PC-9 (cell line): ENCODE data around the gene SELENOW. TPM values are rescaled to one million over a fixed set of nuclear protein-coding genes. Genes with fewer than 3 reads are reported as not detected.

ENCODE experiments used
- BruUV-seq: library from RNA; stranded (reverse); fragments of 400-500 nt; replicated peaks from 2 replicates; lab custom pipeline; 2021; lab: Mats Ljungman, UMichigan
- CTCF ChIA-PET: fragments of 300-600 bp; sonication (Branson Sonifier 250); formaldehyde crosslinking; loops from one replicate; lab custom pipeline; 2022; ENCODE audit warnings: antibody characterized with exemption; lab: Charles Lee
- POLR2A ChIA-PET: fragments of 300-600 bp; sonication (Branson Sonifier 250); formaldehyde crosslinking; loops from one replicate; lab custom pipeline; 2022; ENCODE audit warnings: antibody characterized with exemption; ENCODE audit not compliant: unreplicated experiment; lab: Charles Lee
- DNase-seq, 2 experiments: peaks; one replicate each; pipeline versions ENCODE4 v3.0.0 to v3.0.0-alpha.2; 2015 to 2022; ENCODE audit warnings: mixed read lengths in 1 of 2
- H2AFZ ChIP-seq: fragments of 200-600 bp; sonication (generic); 2 replicates; pipeline ENCODE4 v1.8.1; 2017; ENCODE audit warnings: antibody characterized with exemption
- H3F3A ChIP-seq: fragments of 200-600 bp; sonication (generic); 2 replicates; pipeline ENCODE4 v1.8.1; 2017; ENCODE audit warnings: antibody characterized with exemption, mild to moderate bottlenecking, low read depth; ENCODE audit not compliant: insufficient read depth
- H3K27ac ChIP-seq: fragments of 200-600 bp; sonication (generic); 2 replicates; pipeline ENCODE4 v1.6.1; 2016; ENCODE audit warnings: mixed run types
- H3K27me3 ChIP-seq: fragments of 200-600 bp; sonication (generic); 2 replicates; pipeline ENCODE4 v1.6.1; 2016; ENCODE audit warnings: low read depth, mixed run types; ENCODE audit not compliant: insufficient read depth
- H3K36me3 ChIP-seq: fragments of 200-600 bp; sonication (generic); 2 replicates; pipeline ENCODE4 v1.6.1; 2016; ENCODE audit warnings: low read depth, mixed run types
- H3K4me1 ChIP-seq: fragments of 200-600 bp; sonication (generic); replicated peaks from 2 replicates; pipeline ENCODE4 v1.6.1; 2016; ENCODE audit warnings: mixed run types; ENCODE audit not compliant: insufficient read depth
- H3K4me2 ChIP-seq: fragments of 200-600 bp; sonication (generic); 2 replicates; pipeline ENCODE4 v1.6.1; 2017; ENCODE audit warnings: mixed run types
- H3K4me3 ChIP-seq: fragments of 200-600 bp; sonication (generic); 2 replicates; pipeline ENCODE4 v1.6.1; 2016; ENCODE audit warnings: mixed run types
- H3K79me2 ChIP-seq: fragments of 200-600 bp; sonication (generic); 2 replicates; pipeline ENCODE4 v1.6.1; 2017; ENCODE audit warnings: low read depth, mixed run types
- H3K9me2 ChIP-seq: fragments of 200-600 bp; sonication (generic); 2 replicates; pipeline ENCODE4 v1.8.1; 2017; ENCODE audit warnings: mild to moderate bottlenecking; ENCODE audit not compliant: insufficient read depth
- H3K9me3 ChIP-seq: fragments of 200-600 bp; sonication (generic); 2 replicates; pipeline ENCODE4 v1.8.1; 2016; ENCODE audit warnings: low read depth; ENCODE audit not compliant: insufficient read depth
- H4K20me1 ChIP-seq: fragments of 200-600 bp; sonication (generic); 2 replicates; pipeline ENCODE4 v1.8.1; 2017; ENCODE audit not compliant: insufficient read depth
- CTCF ChIP-seq: fragments of 200-600 bp; sonication (generic); conservative IDR thresholded peaks from 2 replicates; pipeline ENCODE4 v1.6.1; 2017; ENCODE audit warnings: mixed run types, antibody characterized with exemption, mild to moderate bottlenecking, moderate library complexity
- EZH2 ChIP-seq: fragments of 200-600 bp; sonication (generic); IDR thresholded peaks from 2 replicates; pipeline ENCODE4 v1.8.0; 2017; ENCODE audit warnings: antibody characterized with exemption, low read depth
- intact Hi-C: fragments of 100-400 bp; cut with micrococcal nuclease; formaldehyde crosslinking; loops from one replicate; pipeline ENCODE4 v1.10.0; 2022; ENCODE audit not compliant: unreplicated experiment
- total RNA-seq: library from RNA; stranded (reverse); gene quantifications from 2 replicates; pipeline ENCODE4 v1.2.3, GENCODE V29; 2021

Gene SELENOW
- total RNA-seq, 1 experiment from 2014 or later: 186 TPM

- Histone ChIP-seq H3K4me2 (no peak overlapping the region), H2AFZ (no peak overlapping the region), H3K4me1 (no peaks in the 10 kb centered on the region), H3K4me3 (no peak overlapping the region), H3K9me2 (no peaks in the 10 kb centered on the region), H3F3A (peaks cover 41% of the 10 kb centered on the region; the same call in 1 of the 2 replicates), H3K79me2 (no peaks in the 10 kb centered on the region), H3K27me3 (no peaks in the 10 kb centered on the region), H3K27ac (no peak overlapping the region), H4K20me1 (no peaks in the 10 kb centered on the region), H3K9me3 (no peaks in the 10 kb centered on the region), H3K36me3 (no peaks in the 10 kb centered on the region)
- BruUV-seq: no TSS peak
- intact Hi-C loops: loop anchor here (1.0 kb wide), 1 partner anchor 97 kb away; no protein-coding TSS in a partner anchor
- no peak for TF ChIP-seq EZH2
- TF ChIP-seq CTCF: no peak
- ChIA-PET CTCF (no interaction called here), POLR2A (no interaction called here)
- no peak for DNase-seq
These were observed 12.2 kb upstream of the SELENOW start for GRCh38 chr19:47766359-47766620.

- H4K20me1 ChIP-seq: no peaks in the 10 kb centered on the region
- no peak overlapping the region for H3K4me3 ChIP-seq
- H2AFZ ChIP-seq: no peak overlapping the region
- no peaks in the 10 kb centered on the region for H3K27me3 ChIP-seq
- H3K9me2 ChIP-seq: no peaks in the 10 kb centered on the region
- no TSS peak for BruUV-seq
- no peaks in the 10 kb centered on the region for H3K9me3 ChIP-seq
- H3K27ac ChIP-seq: no peak overlapping the region
- POLR2A ChIA-PET: no interaction called here
- intact Hi-C loops: loop anchor here (1.0 kb wide), 1 partner anchor 97 kb away; no protein-coding TSS in a partner anchor
- CTCF ChIA-PET: no interaction called here
- H3K4me2 ChIP-seq: no peak overlapping the region
- H3K4me1 ChIP-seq: no peaks in the 10 kb centered on the region
- DNase-seq: no peak
- TF ChIP-seq CTCF (no peak), EZH2 (no peak)
- H3F3A ChIP-seq: peaks cover 37% of the 10 kb centered on the region; the same call in 1 of the 2 replicates
- no peaks in the 10 kb centered on the region for H3K79me2 ChIP-seq
- no peaks in the 10 kb centered on the region for H3K36me3 ChIP-seq
These were observed 11.8 kb upstream of the SELENOW start for GRCh38 chr19:47766670-47767069.

- no TSS peak for BruUV-seq
- Histone ChIP-seq H2AFZ (no peak overlapping the region), H3K4me1 (no peaks in the 10 kb centered on the region), H3K79me2 (no peaks in the 10 kb centered on the region), H3K4me2 (no peak overlapping the region), H3K9me3 (no peaks in the 10 kb centered on the region), H3K27ac (no peak overlapping the region), H4K20me1 (no peaks in the 10 kb centered on the region), H3F3A (peaks cover 34% of the 10 kb centered on the region; the same call in 1 of the 2 replicates), H3K36me3 (no peaks in the 10 kb centered on the region), H3K27me3 (no peaks in the 10 kb centered on the region), H3K9me2 (no peaks in the 10 kb centered on the region), H3K4me3 (no peak overlapping the region)
- no peak for DNase-seq
- ChIA-PET CTCF (interaction anchor here (0.5 to 0.7 kb wide), 2 partner anchors 33 to 330 kb away, joined by 4 to 9 read pairs; no protein-coding TSS in a partner anchor), POLR2A (interaction anchor here (0.5 kb wide), 1 partner anchor 42 kb away, joined by 9 read pairs; no protein-coding TSS in a partner anchor)
- TF ChIP-seq EZH2 (no peak), CTCF (no peak)
- intact Hi-C loops: no loop called here
These were observed 11.2 kb upstream of the SELENOW start for GRCh38 chr19:47767349-47767748.
